Stimulated activated CD8-positive, alpha-beta memory T cell treated with anti-CD3 and anti-CD28 coated beads, Interleukin-4, amount 100 ng/mL, for 4 hours (primary cell): ENCODE results near the gene RBM43.
"Not testable (repeated sequence)": the region's sequence is repeated elsewhere in the genome, so short reads cannot be mapped to it uniquely, and the experiment has no call there.

Source experiments
- DNase-seq, 2 donors: peaks; one replicate each; pipeline ENCODE4 v3.0.0-alpha.2; 2020; ENCODE audit warnings: low read depth in 2 of 2, low spot score in 1 of 2

The RBM43 gene

GRCh38 chr2:151269798-151270568, 8.3 kb upstream of the RBM43 start:
- DNase-seq: no peak

DNA sequence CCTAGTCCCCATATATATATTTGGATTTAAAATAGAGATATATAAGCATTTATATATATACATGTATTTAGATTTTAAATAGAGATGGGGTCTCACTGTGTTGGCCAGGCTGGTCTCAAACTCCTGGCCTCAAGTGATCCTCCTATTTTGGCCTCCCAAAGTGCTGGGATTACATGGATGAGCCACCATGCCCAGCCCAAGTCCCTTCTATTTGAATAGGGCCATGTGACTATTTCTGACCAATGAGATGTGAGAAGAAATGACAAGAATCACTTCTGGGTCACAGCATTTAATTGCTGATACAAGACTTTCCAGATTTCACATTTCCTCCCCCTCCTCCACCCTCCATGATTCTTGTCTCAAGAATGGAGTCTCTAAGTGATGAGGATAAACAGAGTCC, 6.4 kb upstream of the RBM43 start:
- no peak for DNase-seq

DNA sequence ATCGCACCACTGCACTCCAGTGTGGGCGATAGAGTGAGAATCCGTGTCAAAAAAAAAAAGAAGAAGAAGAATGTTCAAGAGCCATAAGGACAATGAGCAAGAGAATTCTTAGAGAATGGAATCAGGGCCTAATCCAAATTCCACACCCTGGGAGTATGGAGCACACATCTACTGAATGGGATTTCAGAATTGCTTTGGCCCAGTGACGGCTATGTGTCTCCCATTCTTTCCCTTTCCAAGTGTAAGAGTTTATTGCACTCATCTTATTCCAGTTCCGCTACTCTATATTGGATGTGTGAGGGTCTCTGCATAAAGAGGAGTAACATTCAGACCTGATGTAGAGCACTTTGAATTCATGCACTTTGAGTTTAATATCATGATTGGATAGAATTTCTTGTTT, 5.9 kb upstream of the RBM43 start:
- DNase-seq: no peak

GRCh38 chr2:151265991-151266390, 4.3 kb upstream of the RBM43 start:
- DNase-seq: no peak

DNA sequence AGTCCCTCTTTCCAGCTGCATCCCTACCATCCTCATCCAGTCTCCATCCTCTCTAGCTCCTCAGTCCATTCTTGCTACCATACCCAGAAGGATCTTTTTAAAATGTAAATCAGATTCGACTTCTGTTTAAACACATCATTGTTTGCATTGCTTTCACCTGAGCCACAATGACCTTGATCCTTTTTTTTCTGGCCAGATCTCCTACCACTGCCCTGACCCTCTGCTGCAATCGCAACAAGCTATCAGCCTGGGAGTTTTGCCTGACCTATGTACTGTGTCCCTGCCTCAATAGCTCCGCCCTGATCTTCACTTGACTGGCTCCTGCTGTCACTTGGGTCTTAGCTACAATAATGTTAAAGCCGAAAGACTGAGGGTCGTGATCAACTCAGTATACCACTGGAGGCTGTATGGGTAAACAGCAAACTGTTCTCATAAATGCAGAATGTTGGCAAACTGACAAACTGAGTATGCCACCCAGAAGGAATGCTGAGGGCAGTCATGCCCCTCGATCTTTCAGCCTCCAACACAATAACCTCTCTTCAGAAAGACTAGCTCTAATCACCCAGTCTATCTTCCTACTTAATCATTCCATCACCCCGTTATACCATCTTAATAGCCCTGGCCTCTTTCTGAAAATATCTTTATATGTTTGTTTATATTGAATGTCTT, 2.6 kb upstream of the RBM43 start:
- DNase-seq: no peak

DNA sequence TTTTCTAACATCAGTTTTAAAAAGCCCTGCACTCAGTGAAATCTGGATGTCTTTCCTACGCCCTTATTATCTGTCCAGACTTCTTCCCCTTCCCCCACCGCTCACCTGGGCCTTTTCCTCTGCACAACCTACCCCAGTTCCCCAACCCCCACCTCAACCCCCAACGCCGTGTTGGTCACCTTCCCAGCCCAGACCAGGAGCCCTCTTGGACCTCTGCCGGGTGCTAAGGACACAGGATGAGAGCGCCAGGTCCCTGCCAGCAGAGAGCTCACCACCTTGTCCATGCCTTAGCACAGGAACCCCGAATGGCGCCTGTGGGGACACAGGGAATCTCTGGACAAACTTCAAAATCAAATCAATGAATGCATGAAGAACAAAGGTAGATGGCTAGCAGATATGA, 966 bp upstream of the RBM43 start:
- no peak for DNase-seq

DNA sequence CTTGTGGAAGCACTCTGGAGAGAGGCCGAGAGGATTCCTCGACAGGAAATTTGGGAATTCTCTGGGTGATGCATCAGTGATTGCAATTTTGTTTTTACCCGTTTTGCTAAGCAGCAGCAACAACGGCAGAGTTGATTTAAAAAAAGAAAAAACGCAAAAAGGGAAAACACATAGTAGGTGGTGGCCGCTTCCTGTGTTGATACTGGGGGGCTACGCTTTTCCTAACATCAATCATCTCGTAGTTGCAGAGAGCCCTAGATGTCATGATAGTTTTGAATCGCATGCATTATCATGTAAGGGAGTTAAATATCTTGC, 271 bp upstream of the RBM43 start:
- DNase-seq: no peak

- no peak for DNase-seq
These were observed 961 bp downstream of the RBM43 start for GRCh38 chr2:151260573-151261230.

DNA sequence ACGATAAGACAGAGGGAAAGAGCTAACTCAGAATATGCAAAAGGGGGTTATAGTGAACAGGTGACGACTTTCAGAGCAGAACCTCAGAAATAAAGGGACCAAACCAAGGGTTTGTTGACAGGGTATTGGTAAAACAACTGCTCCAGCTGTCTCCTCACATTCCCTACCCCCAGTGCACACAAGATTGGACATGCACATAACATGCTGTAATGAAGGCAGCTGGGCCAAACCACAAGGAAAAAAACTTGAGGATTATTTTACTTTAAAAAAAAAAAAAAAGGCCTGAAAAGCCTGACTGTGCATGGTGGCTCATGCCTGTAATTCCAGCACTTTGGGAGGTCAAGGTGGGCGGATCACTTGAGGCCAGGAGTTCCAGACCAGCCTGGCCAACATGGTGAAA, 3.5 kb downstream of the RBM43 start:
- no peak for DNase-seq

DNA sequence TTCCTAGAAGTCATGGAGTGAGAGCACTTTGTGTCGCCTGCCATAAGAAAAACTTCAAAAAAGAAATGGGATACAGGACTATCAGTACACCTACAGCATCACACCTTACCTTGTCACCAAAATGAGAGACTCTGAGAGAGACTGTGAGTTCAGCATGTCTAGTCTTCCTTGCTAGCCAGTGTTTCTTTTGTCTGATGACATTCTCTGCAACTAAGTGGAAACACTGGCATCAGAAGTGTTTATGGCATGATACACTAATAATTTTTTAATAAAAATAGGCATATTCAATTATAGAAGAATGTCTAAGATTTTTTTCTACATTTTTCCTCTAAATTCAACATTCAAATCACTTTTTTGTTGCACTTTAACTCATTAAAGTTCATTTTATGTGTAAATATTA, 9.0 kb downstream of the RBM43 start:
- no peak for DNase-seq

DNA sequence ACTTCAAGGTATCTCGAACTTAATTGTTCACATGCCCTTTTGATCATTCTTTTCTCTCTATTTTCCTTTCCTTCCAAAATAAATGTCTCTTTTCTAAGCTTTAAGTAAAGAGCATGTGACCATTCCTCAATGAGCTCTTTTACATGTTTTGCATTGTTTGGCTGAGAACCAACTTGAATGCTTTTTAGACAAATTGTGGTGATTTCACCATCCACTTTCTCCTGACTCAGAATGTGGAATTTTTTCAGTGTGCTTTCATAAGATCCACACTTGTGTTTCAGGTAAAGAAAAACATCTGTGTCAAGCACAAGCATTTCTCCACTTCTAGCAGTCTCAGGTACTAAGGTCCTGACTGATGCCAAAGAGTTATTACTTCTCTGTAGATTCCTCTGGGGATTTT, 10.7 kb downstream of the RBM43 start:
- DNase-seq: no peak

DNA sequence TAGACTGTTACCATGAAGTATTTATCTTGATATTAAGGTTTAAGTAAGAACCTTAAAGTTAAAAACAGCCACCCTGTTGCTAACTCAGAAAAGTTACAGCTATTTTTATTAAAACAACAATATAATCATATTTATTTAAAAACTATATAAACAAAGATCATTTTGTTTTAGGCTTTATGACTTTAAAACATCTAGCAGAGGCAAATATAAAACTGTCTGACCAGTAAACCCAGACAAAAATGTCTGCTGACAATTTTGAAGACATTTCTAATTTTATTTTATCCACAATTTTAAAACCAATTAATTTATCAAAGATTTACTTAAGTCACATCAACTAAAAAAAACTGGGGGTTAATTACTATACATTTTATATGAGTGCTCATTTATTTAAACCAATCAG, 14.2 kb downstream of the RBM43 start:
- DNase-seq: no peak

GRCh38 chr2:151246152-151246551, 15.5 kb downstream of the RBM43 start:
- no peak for DNase-seq

DNA sequence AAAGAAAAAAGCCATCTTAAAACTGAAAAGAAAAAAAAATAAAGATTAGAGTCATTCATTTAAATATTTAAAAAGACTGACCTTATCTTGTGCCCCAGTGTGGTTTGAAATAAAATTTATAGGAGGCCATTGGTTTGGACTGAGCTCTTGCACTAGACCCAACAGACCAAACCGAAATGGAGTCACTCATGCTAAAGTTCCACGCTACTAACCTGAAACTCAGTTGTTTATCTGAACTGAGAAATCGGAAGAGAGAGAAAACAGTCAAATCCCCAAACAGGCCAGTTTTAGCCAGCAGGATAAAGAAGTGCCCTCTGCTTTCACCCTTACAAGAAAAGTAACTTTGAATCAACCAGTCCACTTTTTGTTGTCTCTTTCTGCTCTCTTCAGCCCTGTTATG, 18.2 kb downstream of the RBM43 start:
- no peak for DNase-seq

GRCh38 chr2:151241224-151241623, 20.4 kb downstream of the RBM43 start:
- DNase-seq: no peak

DNA sequence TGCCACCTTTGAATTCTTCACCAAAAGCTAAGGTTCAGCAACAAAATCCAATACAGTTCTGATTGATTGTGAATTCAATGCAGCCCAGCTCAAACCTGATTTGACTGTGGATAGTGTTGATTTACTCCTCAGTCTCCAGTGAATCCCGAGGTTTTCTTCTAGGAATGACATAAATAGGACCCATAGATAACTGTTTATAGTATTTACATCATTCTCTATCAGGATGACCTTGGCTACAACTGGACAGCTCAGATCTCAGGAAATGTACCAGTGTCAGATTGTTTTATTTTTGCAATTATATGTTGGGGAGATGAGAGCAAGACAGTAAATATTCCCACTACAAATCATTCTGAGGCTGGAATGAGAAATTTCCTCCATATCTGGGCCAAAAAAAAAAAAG, 21.2 kb downstream of the RBM43 start:
- DNase-seq: no peak

DNA sequence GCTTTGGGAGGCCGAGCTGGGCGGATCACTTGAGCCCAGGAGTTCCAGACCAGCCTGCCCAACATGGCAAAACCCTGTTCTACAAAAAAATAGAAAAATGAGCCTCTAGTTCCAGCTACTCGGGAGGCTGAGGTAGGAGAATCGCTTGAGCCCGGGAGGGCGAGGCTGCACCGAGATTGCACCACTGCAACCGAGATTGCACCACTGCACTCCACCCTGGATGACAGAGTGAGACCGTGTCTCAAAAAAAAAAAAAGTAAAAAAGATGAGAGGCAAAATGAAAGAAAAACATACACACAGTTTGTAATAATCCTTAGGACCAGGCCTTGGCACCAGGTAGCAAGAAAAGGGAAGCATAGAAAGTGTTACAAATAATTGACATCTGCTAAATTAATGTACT, 22.0 kb downstream of the RBM43 start:
- DNase-seq: no peak

DNA sequence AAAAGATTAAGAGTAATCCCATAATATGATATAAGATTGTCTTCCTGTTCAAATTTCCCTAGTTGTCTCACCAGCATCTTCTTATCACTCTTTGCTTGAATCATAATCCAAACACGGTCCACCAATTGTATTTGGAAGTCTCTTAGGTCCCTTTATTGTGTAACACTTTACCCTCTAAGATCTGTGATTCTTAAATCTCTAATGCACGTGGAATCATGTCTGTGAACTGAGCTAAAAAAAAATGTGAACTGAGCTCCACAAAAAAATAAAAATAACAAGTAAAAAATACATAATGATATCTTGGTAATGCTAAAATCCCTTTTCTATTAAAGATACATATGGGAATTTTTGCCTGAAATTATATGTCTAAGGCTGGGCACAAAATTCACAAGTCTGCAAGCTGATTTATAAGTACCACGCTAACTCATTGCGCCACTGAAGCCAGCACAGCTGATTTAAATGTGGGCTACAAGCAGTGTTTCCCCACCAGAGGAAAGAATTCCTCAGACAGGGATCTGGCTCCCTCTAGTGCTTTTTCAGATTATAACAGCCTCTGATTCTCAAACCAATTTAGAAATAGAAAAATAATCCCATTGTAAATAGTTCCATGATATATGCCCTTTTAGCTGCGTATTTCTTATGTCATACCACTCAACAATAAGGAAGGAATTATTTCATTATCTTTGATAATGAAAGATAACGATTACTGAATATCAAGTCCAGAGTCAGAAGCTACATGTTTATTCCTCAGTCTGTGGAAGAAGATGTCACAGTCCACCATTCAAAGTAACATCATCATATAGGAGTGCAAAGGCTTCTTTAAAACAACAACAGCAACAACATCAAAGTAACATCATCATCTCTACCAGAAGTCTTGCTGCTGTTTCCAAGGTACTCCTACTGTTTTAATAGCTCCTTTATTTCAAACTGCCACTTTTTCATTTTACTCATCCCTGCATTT, 22.9 kb downstream of the RBM43 start:
- DNase-seq: peak in 1 of 2 donors; percentile 3

GRCh38 chr2:151237422-151238025, 24.1 kb downstream of the RBM43 start:
- DNase-seq: no peak

- DNase-seq: not testable (repeated sequence)
These were observed 27.9 kb downstream of the RBM43 start for GRCh38 chr2:151233760-151234159.

DNA sequence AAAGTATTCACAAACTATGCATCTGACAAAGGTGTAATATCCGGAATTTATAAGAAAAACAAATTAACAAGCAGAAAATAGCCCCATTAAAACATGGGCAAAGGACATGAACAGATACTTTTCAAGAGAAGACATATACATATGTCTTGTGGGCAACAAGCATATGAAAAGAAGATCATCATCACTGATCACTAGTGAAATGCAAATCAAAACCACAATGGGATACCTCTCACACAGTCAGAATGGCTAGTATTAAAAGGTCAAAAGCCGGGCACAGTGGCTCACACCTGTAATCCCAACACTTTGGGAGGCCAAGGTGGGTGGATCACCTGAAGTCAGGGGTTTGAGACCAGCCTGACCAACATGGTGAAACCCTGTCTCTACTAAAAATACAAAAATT, 28.4 kb downstream of the RBM43 start:
- not testable (repeated sequence) for DNase-seq
